CD4-positive, alpha-beta T cell treated with Interleukin-15 for 4 hours (primary cell): ENCODE measurements around the gene OSBPL5.

Experiments
- DNase-seq: peaks from one replicate; pipeline ENCODE4 v3.0.0-alpha.2; 2020; ENCODE audit warnings: low spot score

OSBPL5 gene

GRCh38 chr11:3197878-3198528 is 32.9 kb upstream of the OSBPL5 start:
- DNase-seq, result no peak

- no peak for DNase-seq
These were observed 32.1 kb upstream of the OSBPL5 start for GRCh38 chr11:3197044-3197695.

GRCh38 chr11:3196161-3197043 is 31.3 kb upstream of the OSBPL5 start:
- DNase-seq, result no peak

- no peak for DNase-seq
These were observed 30.4 kb upstream of the OSBPL5 start for GRCh38 chr11:3195251-3196160.

- no peak for DNase-seq
These were observed 29.1 kb upstream of the OSBPL5 start for GRCh38 chr11:3194016-3194816.

- no peak for DNase-seq
These were observed 28.4 kb upstream of the OSBPL5 start for GRCh38 chr11:3193373-3194015.

- DNase-seq, result no peak
These were observed 27.6 kb upstream of the OSBPL5 start for GRCh38 chr11:3192511-3193372.

GRCh38 chr11:3191586-3192324 is 26.6 kb upstream of the OSBPL5 start:
- DNase-seq, result no peak

- DNase-seq, result no peak
These were observed 25.5 kb upstream of the OSBPL5 start for GRCh38 chr11:3190600-3190999.

GRCh38 chr11:3189886-3190583 is 24.9 kb upstream of the OSBPL5 start:
- DNase-seq, result no peak

- DNase-seq, result no peak
These were observed 24.2 kb upstream of the OSBPL5 start for GRCh38 chr11:3189196-3189843.

- no peak for DNase-seq
These were observed 23.5 kb upstream of the OSBPL5 start for GRCh38 chr11:3188496-3189195.

- no peak for DNase-seq
These were observed 21.2 kb upstream of the OSBPL5 start for GRCh38 chr11:3186166-3186953.

- no peak for DNase-seq
These were observed 19.7 kb upstream of the OSBPL5 start for GRCh38 chr11:3184732-3185347.

- no peak for DNase-seq
These were observed 18.4 kb upstream of the OSBPL5 start for GRCh38 chr11:3183523-3183922.

- no peak for DNase-seq
These were observed 17.3 kb upstream of the OSBPL5 start for GRCh38 chr11:3182462-3182852.
